Suprapubic skin (tissue), 4 donors: ENCODE results near the gene MUC20.

Experiments
- CTCF ChIP-seq, 2 donors: fragments of 200-600 bp in 1 of 2; fragments of 450-650 bp in 1 of 2; sonication (generic) in 1 of 2; IDR thresholded peaks; one replicate each; pipeline ENCODE4 v1.5.1; 2016 to 2019; ENCODE audit warnings: antibody characterized with exemption in 2 of 2, mild to moderate bottlenecking in 1 of 2, moderate library complexity in 1 of 2
- EP300 ChIP-seq: sonication (generic); formaldehyde crosslinking; IDR thresholded peaks from one replicate; pipeline ENCODE4 v1.6.1; 2017; ENCODE audit warnings: antibody characterized with exemption
- POLR2A ChIP-seq, 2 donors: fragments of 450-650 bp; IDR thresholded peaks; one replicate each; pipeline ENCODE4 v1.6.1; 2017; ENCODE audit warnings: antibody characterized with exemption in 2 of 2, mild to moderate bottlenecking in 2 of 2, moderate library complexity in 2 of 2
- POLR2AphosphoS5 ChIP-seq, 3 donors: sonication (generic); formaldehyde crosslinking; IDR thresholded peaks; one replicate each; pipeline ENCODE4 v1.6.1; 2017; ENCODE audit warnings: antibody characterized with exemption in 3 of 3

GRCh38 chr3:195768831-195769303 lies 48.1 kb downstream of the MUC20 start:
- no peak for TF ChIP-seq CTCF (IDR thresholded peaks at IDR 0.05)
- TF ChIP-seq POLR2A (IDR thresholded peaks at IDR 0.05) = no peak
- TF ChIP-seq POLR2AphosphoS5 (IDR thresholded peaks at IDR 0.05) = no peak
- no peak for TF ChIP-seq EP300
